Heart right ventricle (tissue), 16 donors: Measurements from ENCODE around the gene CDC123. TPM values are rescaled to one million over a fixed set of nuclear protein-coding genes. Genes with fewer than 3 reads are reported as not detected.
A peak's percentile ranks its signal among the peaks of the same experiment; 100 is the strongest.

ENCODE experiments used
- ATAC-seq, 8 donors: fragments of 200-7000 bp; cut with Tn5 transposase; one replicate each; pipeline ENCODE4 v1.9.1; 2020; ENCODE audit warnings: mild to moderate bottlenecking in 8 of 8, moderate library complexity in 8 of 8, moderate number of reproducible peaks in 1 of 8
- DNase-seq, 2 donors: peaks; one replicate each; pipeline ENCODE4 v3.0.0-alpha.2; 2020
- H3K27ac ChIP-seq, 10 donors: fragments of 200-600 bp; sonication (generic) in 2 of 10; one replicate each; pipeline versions ENCODE4 v1.5.0 to v1.8.0; 2020 to 2022; ENCODE audit warnings: mild to moderate bottlenecking in 3 of 10
- H3K27me3 ChIP-seq, 7 donors: fragments of 200-600 bp; one replicate each; pipeline ENCODE4 v1.8.0; 2021 to 2022; ENCODE audit warnings: mild to moderate bottlenecking in 2 of 7
- H3K36me3 ChIP-seq, 9 donors: fragments of 200-600 bp; sonication (generic) in 1 of 9; one replicate each; pipeline versions ENCODE4 v1.5.0 to v1.8.0; 2020 to 2022; ENCODE audit warnings: mild to moderate bottlenecking in 2 of 9
- H3K4me1 ChIP-seq, 9 donors: fragments of 200-600 bp; sonication (generic) in 1 of 9; one replicate each; pipeline versions ENCODE4 v1.5.0 to v1.8.0; 2020 to 2022; ENCODE audit warnings: mild to moderate bottlenecking in 4 of 9
- H3K4me3 ChIP-seq, 10 donors: fragments of 200-600 bp; sonication (generic) in 2 of 10; one replicate each; pipeline versions ENCODE4 v1.5.0 to v1.8.0; 2020 to 2022; ENCODE audit warnings: mild to moderate bottlenecking in 7 of 10, moderate library complexity in 2 of 10
- H3K9me3 ChIP-seq, 11 donors: fragments of 200-600 bp in 10 of 11; sonication (generic) in 2 of 11; one replicate each; pipeline versions ENCODE4 v1.5.0 to v1.8.0; 2013 to 2022; ENCODE audit warnings: mild to moderate bottlenecking in 2 of 11, control low read depth in 1 of 11, moderate library complexity in 1 of 11
- WGBS, 2 donors: extraction: QIAGEN DNeasy Blood & Tissue Kit; methylation state at CpG; one replicate each; pipeline ENCODE4 v1.1.7; 2013; ENCODE audit warnings: inconsistent platforms in 1 of 2; 5-methylcytosine and 5-hydroxymethylcytosine counted together
- intact Hi-C, 10 donors: fragments of 100-400 bp; cut with DNase I; formaldehyde crosslinking; loops; one replicate each; pipeline versions ENCODE4 v1.11.1 to v1.14.2; 2022
- polyA plus RNA-seq, 2 donors: library from polyadenylated mRNA; stranded (reverse); fragments of 200-250 nt; gene quantifications; one replicate each; pipeline ENCODE4 v1.2.3, GENCODE V29; 2013
- total RNA-seq, 10 donors: library from RNA; stranded (reverse); fragmentation: NEBNext Ultra II Directional in 3 of 10; extraction: Animal tissue kit (Norgen Biotek cat#: 25700) in 3 of 10; gene quantifications; one replicate each; pipeline versions ENCODE4 v1.2.1 to v1.2.4, GENCODE V29; 2021 to 2023
- TF ChIP-seq, protein P1 (sequence below), 9 donors: fragments of 200-600 bp; sonication (generic) in 2 of 9; IDR thresholded peaks; one replicate each; pipeline versions ENCODE4 v1.5.0 to v1.8.0; 2021 to 2022; ENCODE audit warnings: antibody characterized with exemption in 9 of 9, mild to moderate bottlenecking in 5 of 9, moderate library complexity in 1 of 9
- donor health status: Arrhythmogenic right ventricular cardiomyopathy.
- donor health status: ischemic (EF 13 %, LVEDD 7.1; RV severe dilation, severe dysfunction).
- donor health status: healthy with polysubstance abuse.
- donor health status: DM: no; HTN: yes; CAD: no.
- donor health status: DM: no; HTN: no; CAD: no.
- donor health status: ischemic (EF 25% LVEDD 6.9; RV normal size, moderate dysfunction).
- donor health status: ischemic (EF 25% LVEDD 5.7; RV mildly dilated, moderate dysfunction).
- donor health status: healthy.
- donor health status: DM: yes; HTN: yes; CAD: no.
- donor health status: Ischemic cardiomyopathy.
- donor health status: ischemic (EF 35%, LVEDD 5.7; RV mildly dilated, moderate dysfunction).
- donor health status: nonischemic (EF 11% LVEDD 7.7; RV severe dilation, severe dysfunction).
- donor health status: DM: yes; HTN: yes; CAD: no.
- donor health status: PGD.
- donor health status: ischemic (EF 29% LVEDD 5.4; RV normal size, mild dysfunction).
- donor health status: nonischemic (EF 23%, LVEDD 6.1; RV moderate dilation, normal function).

CDC123 gene
- total and polyA plus RNA-seq, 12 donors: 22.2 to 57.6 (median 47.0) TPM

DNA sequence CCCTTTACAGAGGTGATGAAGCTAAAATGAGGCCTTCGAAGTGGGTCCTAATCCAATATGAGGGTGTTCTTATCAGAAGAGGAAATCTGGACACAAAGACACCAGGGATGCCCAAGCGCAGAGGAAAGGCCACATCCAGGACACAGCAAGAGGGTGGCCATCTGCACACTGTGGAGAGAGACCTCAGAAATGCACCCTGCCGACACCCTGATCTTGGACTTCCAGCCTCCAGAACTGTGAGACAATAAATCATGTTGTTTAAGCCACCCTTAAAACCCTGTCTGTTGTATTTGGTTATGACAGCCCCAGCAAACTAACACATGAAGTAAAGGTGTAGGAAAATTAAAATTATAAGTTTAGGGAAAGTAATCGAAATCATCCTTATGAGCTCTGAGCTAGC, 64.0 kb downstream of the CDC123 start:
- no peak for ATAC-seq
- no peak for DNase-seq
- TF ChIP-seq, protein P1, sequence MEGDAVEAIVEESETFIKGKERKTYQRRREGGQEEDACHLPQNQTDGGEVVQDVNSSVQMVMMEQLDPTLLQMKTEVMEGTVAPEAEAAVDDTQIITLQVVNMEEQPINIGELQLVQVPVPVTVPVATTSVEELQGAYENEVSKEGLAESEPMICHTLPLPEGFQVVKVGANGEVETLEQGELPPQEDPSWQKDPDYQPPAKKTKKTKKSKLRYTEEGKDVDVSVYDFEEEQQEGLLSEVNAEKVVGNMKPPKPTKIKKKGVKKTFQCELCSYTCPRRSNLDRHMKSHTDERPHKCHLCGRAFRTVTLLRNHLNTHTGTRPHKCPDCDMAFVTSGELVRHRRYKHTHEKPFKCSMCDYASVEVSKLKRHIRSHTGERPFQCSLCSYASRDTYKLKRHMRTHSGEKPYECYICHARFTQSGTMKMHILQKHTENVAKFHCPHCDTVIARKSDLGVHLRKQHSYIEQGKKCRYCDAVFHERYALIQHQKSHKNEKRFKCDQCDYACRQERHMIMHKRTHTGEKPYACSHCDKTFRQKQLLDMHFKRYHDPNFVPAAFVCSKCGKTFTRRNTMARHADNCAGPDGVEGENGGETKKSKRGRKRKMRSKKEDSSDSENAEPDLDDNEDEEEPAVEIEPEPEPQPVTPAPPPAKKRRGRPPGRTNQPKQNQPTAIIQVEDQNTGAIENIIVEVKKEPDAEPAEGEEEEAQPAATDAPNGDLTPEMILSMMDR (IDR thresholded peaks at IDR 0.05): no peak
- no peaks in the 10 kb centered on the region for H3K27me3 ChIP-seq
- 87% methylated on average over 4 of the region's 4 CpGs for WGBS, 2 donors
- H3K9me3 ChIP-seq: peaks cover 0 to 5% (median 0%) of the 10 kb centered on the region in 11 donors
- H3K27ac ChIP-seq: no peak overlapping the region
- peaks cover 0 to 20% (median 0%) of the 10 kb centered on the region in 9 donors for H3K4me1 ChIP-seq
- intact Hi-C loops: loop anchor here in 8 of 10 donors (5.0 to 10.0 kb wide), 10 partner anchors 225 to 835 kb away; no protein-coding TSS in a partner anchor
- no peaks in the 10 kb centered on the region for H3K36me3 ChIP-seq
- no peak overlapping the region for H3K4me3 ChIP-seq

DNA sequence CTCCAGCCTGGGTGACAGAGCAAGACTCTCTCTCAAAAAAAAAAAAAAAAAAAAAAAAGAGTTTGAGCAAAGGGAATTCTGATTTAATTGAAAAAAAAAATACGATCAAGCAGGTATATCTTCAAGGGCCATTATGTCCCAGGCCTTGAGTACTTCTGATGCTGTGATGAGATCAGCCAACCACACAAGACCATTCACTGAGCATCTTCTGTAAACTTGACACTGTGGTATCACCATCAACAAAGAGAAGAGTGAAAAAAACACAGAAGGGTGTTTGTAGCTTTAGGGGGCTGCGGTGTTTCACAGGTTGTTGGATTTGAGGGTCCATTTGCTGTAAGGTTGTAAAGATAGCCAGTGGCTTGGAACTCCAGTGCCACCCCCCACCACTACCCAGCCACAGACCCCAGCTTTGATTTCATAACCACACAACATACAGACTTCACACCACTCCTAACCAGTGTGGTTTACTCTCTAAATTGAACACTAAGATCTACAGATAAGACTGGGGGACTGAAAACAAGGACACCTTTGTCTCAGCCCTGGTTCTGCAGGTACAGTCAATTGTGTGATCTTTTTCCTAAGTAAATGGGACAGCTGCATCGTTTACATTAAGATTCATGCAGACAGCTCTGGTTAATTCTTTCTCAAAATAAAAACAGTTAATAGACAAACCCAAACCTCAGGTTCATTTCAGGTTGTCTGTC, 66.4 kb downstream of the CDC123 start:
- peaks cover 0 to 5% (median 0%) of the 10 kb centered on the region in 11 donors for H3K9me3 ChIP-seq
- DNase-seq: no peak
- WGBS, 2 donors: 91 to 97% methylated on average over 3 of the region's 3 CpGs
- H3K27me3 ChIP-seq: no peaks in the 10 kb centered on the region
- ATAC-seq: no peak
- no peak overlapping the region for H3K4me3 ChIP-seq
- no peaks in the 10 kb centered on the region for H3K36me3 ChIP-seq
- intact Hi-C loops: loop anchor here in 8 of 10 donors (5.0 to 10.0 kb wide), 10 partner anchors 222 to 832 kb away; no protein-coding TSS in a partner anchor
- TF ChIP-seq, protein P1 (IDR thresholded peaks at IDR 0.05): no peak
- H3K4me1 ChIP-seq: peaks cover 0 to 29% (median 0%) of the 10 kb centered on the region in 9 donors
- H3K27ac ChIP-seq: peak overlapping the region in 1 of 10 donors; percentile 70

DNA sequence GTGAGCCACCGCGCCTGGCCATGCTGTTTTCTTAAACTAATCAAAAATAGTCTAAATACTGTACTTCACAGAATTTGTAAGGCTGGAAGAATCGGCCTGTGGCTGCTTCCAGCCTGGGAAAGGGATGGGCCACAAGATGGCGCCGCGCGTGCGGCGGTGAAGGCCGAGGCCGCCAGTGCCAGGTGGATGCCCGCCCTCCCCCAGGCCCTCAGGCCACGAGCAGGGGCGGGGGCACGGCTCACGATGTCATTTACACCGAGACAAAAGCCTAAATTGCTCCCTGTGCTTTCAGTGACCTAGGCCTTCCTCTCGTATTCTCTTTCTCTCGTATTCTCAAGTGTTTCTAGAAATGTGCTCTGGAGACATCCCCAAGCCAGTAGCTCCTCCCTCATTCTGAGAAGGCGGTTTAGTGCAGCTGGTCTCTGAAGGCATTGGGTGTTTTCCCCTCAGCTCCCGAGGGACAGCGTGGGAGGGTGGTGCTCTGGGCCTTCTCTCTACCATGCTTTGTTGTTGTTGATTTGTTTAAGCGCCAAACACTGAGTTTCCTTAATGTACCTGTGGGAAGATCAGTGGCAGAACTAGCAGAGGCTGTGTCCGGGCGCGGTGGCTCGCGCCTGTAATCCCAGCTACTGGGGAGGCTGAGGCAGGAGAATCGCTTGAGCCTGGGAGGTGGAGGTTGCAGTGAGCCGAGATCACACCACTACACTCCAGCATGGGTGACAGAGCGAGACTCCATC, 68.4 kb downstream of the CDC123 start:
- Histone ChIP-seq H3K27ac (peak overlapping the region in 3 of 10 donors; percentile 1 to 70 (median 61)), H3K27me3 (no peaks in the 10 kb centered on the region), H3K9me3 (peaks cover 0 to 5% (median 0%) of the 10 kb centered on the region in 11 donors), H3K36me3 (no peaks in the 10 kb centered on the region), H3K4me1 (peaks cover 0 to 32% (median 0%) of the 10 kb centered on the region in 9 donors), H3K4me3 (peak overlapping the region in 8 of 10 donors; percentile 14 to 51 (median 42))
- WGBS, 2 donors: 26% methylated on average over 31 of the region's 31 CpGs
- TF ChIP-seq, protein P1 (IDR thresholded peaks at IDR 0.05): peak; percentile 79 to 95 (median 92)
- intact Hi-C loops: loop anchor here in 9 of 10 donors (1.0 to 10.0 kb wide), 13 partner anchors 220 to 830 kb away; no protein-coding TSS in a partner anchor
- DNase-seq (peak; percentile 68 to 82), ATAC-seq (peak; percentile 80 to 96 (median 92))

DNA sequence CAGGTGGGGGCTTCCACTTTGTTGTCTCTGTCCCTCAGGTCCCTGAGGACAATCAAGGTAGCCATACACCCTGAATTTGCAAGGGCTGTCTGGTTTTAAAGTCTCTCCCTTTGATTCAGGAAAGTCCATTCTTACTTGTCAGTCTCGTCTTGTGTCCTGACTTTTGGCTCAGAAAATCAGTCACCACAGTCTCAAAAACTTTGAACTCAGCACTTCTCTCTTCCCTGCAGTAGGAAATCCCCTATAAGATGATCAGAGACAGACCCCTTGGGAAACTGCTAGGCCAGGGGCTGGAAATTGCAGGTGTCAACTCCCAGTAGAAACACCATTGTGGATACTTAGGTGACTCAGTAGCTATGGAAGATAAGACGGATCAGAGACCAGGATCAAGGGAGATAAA, 73.1 kb downstream of the CDC123 start:
- Histone ChIP-seq H3K4me3 (no peak overlapping the region), H3K4me1 (peaks cover 0 to 40% (median 6%) of the 10 kb centered on the region in 9 donors), H3K36me3 (no peaks in the 10 kb centered on the region), H3K27me3 (no peaks in the 10 kb centered on the region), H3K27ac (peak overlapping the region in 1 of 10 donors; percentile 46), H3K9me3 (no peaks in the 10 kb centered on the region)
- ATAC-seq (no peak), DNase-seq (no peak)
- TF ChIP-seq, protein P1 (IDR thresholded peaks at IDR 0.05): no peak
- intact Hi-C loops: loop anchor here in 9 of 10 donors (2.0 to 10.0 kb wide), 8 partner anchors 216 to 826 kb away; no protein-coding TSS in a partner anchor
- 89% methylated on average over 2 of the region's 2 CpGs for WGBS, 2 donors
